GM18909 (cell line): ENCODE measurements around the gene SOX18.
A peak's percentile ranks its signal among the peaks of the same experiment; 100 is the strongest.

Experiments used
- ATAC-seq: cut with Tn5 transposase; IDR thresholded peaks from one replicate; pipeline ENCODE4 v1.9.1; 2021; ENCODE audit warnings: mild to moderate bottlenecking; ENCODE audit not compliant: unreplicated experiment, poor library complexity

SOX18 gene

DNA sequence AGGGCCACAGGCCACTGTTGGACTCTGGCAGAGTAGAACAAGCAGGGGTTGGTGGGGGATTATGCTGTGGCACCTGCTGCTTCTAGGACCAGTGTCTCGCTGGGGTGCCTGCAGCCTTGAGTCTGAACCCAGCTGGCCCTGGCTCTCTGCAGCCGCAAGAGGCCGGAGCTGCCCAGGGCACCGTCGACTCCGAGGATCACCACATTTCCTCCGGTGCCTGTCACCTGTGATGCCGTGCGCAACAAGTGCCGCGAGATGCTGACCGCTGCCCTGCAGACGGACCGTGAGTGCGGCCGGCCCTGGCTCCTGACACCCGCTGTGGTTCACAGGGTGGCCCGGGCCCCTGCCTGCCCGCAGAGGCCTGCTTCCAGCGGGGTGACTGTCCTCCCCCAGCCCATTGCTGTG, 19.8 kb upstream of the SOX18 start:
- no peak for ATAC-seq

DNA sequence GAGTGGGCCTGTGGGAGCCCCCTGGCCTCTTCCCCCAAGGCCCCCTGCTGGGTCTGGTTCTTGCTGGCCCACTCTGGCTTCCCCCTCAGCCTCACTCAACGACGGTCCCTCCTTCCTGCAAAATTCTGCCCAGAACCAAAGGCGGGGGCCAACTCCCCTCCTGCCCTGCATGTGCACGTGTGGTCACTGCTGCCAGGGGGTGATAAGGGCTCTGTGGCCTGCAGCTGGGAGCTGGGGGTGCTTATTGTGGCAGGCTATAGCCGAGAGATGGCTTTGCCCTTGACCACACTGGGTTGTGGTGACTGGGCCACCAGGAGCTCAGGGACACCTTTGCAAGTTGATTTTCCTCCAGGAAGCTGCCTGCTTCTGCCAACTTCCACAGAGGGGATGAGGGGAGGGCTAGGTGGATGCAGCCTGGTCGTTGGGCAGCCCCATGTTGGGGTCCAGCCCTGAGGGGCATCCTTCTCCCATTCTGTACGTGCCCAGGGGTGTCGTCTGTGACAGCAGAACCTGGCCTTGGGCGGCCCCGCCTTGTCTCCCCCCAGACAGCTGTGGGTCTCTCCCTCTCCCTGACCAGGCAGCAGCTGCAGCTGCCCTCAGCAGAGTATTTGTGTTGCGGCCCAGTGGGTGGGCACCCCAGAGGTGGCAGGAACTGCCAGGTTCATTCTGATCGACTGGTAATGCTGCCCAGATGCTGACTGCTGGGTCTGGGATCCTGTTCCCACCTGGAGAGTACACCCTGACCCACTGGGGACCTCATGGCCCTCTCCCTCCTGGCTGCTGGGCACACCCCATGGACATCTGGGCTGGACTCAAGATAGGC, 19.2 kb upstream of the SOX18 start:
- no peak for ATAC-seq

DNA sequence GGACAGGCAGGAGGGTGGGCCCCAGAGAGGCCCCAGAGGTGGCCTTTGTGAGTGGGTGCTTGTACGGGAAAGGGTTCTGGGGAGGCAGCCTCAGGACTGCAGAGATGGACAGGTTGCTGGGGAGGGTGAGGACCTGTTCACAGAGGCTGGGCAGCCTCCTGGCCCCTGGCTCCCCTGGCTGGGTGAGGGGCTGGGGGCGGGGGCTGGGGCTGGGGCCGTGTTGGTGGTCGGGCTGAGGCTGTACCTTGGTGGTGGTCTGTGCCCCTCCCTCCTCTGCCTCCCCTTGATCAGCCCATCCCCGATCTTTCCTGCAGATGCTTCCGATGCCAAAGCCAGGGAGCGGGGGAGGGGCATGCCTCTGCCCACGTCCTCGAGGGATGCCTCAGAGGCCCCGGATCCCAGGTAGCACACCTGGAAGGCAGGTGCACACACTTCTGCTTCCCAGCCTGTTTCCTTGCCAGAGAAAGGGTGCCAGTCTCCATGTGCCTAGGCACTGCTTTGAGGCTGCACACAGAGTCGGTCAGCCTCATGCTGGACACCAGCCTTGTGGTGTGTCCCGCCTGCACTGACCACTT, 18.4 kb upstream of the SOX18 start:
- no peak for ATAC-seq

DNA sequence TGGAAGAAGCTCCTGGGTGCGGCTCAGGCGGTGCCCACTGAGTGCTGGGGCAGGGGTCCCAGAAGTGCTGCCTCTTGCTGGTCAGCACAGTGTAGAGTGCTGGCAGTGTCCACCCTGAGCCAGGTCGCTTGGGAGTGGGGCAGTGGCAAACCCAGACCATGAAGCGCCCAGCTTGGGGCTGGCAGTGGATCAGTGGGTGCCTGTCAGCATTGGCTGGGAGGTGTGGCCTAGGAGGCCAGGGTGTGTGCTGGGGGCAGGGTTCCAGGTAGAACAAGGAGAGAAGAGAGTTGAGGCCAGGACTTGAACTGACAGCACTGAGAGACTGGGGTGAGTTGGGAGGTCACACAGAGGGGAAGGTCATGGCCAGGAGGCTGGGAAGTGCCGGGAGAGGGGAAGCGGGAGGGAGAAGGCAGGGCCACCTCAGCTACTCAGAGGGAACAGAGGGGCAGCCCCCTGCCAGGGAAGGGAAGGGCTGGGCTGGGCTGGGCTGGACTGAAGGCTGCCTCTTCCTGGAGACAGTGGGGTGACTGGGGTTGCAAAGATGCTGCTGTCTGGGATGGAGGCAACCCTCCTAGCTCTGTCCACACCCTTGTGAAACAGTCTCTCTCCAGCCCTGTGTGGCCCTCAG, 17.7 kb upstream of the SOX18 start:
- no peak for ATAC-seq

DNA sequence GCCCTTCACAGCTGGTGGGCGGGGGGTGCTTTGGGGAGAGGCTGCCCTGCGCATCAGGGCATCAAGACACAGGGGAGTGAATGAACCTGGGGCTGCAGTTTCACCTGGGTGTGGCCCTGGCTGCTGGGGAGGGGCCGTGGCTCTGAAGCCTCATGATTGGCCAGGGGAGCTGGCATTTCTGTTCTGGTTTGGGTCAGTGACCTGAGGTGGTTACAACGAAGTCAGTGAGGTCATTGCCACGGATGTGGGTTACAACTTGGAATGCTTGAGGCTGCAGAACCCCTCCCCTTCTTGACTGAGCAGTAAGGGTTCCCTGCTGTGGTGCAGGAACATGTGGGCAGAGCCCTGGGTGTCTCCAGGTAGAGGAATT, 16.5 kb upstream of the SOX18 start:
- peak; percentile 51 for ATAC-seq

DNA sequence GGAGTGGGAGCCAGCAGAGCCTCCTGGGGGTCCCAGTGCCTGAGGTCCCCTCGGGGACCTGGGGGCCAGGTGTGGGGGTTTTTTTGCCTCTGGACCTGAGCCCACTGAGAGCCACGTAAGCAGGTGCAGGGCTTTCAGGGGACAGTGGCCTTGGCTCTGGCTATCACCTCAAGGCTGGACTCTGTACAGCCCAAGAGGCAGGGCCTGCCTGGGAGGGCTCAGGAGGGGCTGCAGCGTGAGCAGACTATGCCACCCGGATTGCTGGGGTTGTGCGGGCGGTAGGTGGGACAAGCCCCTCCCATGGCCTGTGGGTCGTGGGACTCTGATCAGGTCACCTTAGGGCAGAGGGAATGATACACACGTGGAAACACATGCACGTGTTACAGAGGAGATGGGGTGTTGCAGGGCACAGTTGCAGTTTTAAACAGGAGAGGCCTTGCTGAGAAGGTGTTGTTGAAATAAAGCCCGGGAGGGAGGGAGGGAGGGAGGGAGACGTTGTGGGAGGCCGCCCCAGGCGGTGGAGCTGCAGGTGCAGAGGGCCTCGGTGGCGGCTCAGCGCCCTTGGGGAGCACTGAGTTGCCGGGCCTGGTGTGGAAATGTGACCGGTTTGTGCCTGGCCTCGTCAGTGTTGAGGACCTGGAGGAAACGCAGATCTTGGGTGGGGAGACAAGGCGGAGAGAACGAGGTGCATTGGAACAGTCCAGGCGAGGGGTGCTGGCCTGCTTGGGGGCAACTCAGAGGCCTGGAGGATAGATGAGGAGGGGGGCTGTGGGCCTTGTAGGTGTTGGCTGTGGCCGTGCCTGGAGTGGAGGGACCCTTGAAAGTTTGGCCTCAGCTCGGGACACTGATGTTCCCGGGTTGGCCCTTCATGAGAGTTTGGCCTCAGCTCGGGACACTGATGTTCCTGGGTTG, 15.9 kb upstream of the SOX18 start:
- ATAC-seq: no peak

DNA sequence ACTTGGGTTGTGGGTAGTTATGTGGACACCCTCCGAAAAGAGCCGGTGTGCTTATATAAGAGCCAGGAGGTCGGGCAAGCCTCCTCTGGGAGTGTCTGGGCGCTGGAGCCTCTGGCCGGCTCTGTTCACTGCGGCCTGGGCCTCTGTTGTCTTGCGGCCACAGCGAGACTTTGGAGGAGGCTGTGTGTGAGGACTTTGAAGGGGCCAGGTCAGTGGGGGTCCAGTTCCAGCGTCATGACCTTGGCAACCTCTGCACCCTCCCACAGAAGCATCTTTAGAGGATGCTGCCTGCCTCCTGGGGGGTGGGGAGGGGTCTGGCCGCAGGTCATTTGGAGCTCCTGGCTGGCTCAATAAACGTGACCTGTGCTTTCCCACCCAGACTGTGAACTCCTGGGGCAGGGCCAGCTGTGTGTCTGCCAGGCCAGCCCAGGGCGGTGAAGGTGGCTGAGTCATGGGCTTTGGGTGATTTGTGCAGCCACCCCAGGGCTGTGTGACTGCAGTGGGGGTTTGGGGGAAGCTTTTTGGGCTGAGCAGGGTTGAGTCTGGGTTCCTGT, 14.8 kb upstream of the SOX18 start:
- ATAC-seq: no peak

DNA sequence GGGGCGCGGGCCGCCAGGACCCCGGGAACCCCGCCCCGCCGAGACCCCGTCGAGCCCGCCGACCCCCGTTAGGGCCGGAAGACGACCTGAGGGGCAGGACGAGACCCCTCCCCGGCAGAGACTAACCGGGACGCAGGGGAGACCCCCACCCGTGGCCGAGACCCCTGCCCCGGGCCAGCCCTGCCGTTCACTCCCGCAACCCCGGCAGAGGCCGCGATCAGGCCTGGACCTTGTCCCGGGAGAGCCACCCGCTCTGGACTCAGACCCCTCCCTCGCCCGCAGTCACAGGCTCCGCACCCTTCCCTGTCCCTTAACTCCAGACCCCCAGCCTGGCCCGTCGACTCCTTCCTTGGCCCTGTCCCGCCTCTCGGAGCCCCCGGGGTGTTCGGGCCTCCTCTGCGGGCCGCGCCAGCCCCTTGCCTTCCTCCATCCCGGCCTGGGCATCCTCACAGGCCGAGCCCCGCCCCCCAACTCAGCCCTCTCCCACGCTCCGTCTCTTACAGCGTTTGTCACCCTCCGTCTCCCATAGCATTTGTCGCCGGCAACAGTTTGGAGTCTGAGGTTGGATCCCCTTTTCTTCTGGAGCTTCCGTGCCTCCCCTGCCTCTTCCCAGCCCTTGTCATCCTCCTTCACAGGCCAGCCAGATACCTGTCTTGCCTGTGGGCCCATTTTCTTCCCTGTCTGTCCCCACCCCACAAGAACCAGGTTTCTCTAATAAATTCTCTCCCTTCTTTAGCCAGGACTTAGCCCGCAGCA, 14.1 kb upstream of the SOX18 start:
- peak; percentile 0 for ATAC-seq

DNA sequence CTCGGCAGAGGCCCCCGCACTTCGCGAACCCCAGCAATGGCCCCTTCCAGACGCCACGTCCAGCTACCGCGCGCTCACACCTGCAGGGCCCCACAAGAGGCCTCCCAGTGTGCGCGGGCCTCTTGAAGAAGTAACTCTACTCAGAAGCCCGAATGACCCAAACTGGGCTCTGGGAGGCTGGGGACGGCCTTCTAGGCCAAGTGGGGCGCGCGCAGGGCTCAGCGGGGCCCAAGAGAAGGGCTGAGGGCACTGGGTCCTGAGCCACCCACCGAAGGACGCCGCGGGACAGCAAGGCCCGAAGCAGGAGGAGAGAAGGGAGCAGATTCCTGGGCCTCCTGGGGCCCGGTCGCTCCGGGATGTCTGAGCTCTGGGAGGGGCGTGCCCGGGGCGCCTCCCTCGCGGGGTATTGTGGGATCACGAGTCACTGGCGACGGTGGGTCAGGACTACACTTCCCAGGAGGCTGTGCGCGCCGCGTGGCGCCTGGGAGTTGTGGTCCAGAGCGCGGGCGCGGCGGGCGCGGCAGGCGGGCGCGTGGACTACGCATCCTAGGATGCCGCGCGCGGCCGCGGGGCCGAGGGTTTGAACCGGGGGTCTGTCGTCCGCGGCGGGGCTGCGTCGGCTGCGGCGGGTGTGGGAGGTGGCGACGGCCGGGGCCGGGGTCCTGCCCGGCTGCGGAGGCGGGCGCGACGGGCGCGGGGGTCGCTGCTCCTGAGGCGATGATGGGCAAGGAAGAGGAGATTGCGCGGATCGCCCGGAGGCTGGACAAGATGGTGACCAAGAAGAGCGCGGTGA, 13.4 kb upstream of the SOX18 start, which contains the start of gene TCEA2:
TSS of gene TCEA2 (plus strand) at position 603 of the 793 bp plus-strand sequence. CDS start at position 718, 115 bp downstream.
- peak; percentile 77 for ATAC-seq

DNA sequence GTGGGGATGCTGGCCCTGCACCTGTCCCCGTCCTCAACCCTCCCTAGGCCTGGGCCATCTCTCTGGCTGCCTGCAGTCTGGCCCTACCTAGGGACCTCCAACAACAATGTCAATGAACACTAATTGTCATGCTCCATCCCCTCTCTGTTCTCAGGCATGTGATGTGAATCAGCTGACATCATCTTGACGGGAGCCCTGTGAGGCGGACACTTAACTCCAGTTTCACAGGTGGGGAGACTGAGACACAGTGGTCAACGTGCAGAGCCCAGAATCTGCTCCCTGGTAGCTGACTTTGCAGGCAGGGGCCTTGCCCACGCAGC, 12.8 kb upstream of the SOX18 start:
- no peak for ATAC-seq

DNA sequence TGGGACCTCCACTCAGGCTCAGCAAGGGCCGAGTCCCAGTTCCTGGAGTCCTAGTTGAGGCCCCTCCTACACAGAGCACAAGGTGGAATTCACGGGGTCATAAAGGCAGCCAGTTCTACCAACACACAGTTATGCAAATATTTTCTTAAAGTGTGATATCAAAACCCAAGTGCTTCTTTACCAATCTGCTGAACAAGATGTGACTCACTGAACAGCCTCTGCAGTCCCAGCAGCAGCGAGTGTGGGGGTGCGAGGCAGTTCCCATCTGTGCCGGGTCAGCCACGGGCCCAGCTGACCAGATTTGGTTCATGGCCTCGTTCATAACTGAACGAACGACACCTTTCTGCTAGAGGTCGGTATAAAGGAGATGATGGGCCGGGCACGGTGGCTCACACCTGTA, 9.1 kb upstream of the SOX18 start:
- no peak for ATAC-seq

DNA sequence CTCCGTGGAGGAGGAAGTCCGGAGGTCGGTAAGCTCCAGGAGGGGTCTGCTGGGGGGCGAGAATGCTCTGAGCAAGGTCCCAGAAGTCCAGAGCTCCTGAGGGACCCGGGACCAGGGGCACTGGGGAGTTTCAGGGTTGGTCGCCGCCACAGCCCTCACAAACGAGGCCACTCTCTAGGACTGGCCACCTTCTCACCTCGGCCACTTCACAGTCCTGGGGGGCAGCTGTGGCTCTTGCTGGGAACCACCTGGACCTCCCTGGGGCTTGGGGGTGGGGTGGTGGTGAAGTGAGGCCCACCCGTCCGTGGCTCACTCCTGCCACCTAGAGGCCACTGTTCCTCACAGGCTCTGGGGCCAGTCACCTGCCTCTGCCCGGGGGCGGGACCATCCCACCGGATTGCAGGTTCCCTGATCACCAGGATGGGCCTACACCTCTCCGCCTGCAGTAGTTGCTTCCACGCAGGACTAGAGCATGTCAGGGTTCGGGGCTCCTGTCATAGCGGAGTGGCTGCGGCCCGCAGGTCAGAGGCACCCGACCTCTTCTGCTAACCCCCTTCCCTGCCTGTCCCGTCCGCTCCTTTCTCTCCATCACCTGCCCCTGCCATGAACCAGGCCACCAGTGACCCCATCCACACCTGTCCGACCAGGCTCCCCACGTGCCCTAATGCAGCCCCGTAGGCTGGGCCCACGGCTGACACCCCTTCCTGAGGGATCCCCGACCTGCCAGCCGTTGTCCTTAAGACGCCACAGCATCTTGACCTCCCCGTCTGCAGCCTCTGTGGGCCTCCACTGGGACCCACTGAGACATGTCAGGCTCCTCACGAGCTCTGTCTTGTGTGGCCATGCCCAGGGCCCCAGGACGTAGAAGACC, 8.4 kb upstream of the SOX18 start:
- no peak for ATAC-seq

DNA sequence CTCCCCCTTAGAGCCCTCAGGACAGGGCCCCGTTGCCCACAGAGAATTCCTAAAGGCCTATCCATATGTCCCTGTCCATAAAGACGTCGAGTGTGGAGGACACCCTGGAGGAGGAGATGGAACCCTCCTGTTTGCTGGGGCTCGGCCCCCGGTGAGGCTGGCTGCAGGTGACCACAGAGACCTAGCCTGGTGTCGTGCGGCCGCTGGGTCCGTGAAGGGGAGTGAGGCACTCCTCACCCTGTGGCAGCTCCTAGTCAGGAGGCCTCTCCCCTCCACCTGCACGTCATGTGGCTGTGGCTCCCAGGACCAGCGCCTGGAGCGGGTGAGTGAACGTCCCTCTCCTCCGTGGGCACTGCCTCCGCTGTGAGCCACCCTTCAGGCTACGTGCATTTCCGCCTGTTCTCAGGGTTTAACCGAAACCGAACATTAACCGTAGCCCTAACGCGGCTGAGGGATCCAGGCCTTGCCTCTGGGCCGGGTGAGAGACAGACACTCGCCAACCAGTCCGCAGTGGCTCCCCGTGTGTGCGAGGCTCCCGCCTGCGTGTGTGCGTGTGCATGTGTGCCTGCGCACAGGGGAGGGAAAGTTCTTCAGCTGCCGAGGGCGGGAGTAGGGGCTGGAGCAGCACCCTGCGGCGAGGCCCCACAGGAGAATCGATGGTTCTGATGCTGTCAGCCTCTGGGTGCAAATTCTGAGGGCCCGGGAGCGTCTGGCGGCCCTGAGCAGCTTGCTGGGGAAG, 7.6 kb upstream of the SOX18 start:
- no peak for ATAC-seq

DNA sequence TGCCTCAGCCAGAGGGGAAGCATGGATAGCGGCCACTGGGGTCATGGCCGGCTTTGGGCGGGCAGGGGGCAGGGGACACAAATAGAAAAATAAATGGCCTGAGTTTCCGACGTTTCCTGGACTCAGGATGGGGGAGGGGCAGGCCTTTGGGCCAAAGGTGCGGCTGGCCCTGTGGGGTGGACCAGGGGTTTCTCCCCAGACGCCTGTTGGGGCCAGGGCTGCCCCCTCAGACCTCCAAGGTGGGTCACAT, 7.1 kb upstream of the SOX18 start:
- no peak for ATAC-seq

DNA sequence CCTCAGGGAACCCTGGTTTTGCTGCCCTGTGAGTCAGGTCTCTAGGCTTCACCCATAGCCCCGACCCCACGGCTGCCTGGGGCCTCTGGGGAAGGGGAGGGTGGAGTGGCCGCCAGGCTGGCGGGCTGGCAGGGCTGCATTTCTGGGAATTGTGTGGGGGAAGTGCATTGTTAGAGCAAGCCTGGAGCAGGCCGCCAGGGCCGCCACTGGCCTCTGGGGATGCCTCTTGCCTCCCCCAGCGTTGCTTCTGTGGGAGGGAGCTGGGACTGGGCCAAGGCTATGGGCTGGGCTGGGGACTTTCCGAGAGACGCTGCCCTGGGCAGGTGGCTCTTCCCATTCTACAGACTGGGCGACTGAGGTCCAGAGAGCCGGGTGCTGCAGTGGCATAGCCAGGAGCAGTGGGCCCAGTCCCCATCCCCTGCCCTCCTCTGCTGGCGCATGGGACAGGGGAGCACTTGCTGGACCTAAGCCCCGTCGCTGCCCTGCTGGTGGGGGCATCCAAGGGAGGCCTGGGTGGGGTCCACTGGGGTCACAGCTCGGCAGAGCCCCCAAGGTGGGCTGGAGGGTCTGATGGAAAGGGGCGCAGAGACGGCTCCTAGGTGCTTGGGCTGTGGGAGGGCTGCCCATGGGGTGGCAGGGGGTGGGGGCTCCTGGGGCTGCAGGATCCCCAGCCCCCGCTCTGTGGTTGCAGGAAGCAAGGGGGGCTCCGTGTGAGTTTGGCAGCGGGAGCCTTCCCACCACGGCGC, 6.6 kb upstream of the SOX18 start:
- no peak for ATAC-seq

DNA sequence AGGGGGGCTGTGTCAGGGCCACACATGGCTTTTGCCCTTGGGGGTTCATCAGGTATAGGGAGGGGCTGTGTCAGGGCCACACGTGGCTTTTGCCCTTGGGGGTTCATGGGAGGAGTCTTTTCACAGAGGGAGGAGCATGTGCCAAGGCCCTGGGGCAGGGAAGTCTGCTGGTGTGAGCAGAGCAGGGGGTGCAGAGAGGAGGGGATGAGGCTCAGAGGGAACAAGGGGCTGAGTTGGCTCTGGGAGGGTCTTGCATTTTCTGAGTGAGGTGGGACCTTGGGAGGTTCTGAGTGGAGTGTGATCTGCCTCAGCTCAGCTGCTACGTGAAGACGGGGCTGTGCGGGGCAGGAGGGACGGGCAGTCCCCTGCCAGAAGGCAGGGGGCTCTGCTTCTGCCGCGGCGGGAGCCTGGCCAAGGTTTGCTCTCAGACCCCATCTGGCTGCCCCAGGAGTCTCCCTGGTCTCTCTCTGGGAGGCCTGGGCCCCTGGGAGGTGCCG, 6.0 kb upstream of the SOX18 start:
- no peak for ATAC-seq
